T-cell (primary cell): ENCODE results near the gene FAM163B. TPM values are rescaled to one million over a fixed set of nuclear protein-coding genes. Genes with fewer than 3 reads are reported as not detected.
"Not testable (repeated sequence)": the region's sequence is repeated elsewhere in the genome, so short reads cannot be mapped to it uniquely, and the experiment has no call there.

ENCODE experiments used
- ATAC-seq, 4 experiments: fragments of 200-7000 bp in 3 of 4; fragments of 150-1000 bp in 1 of 4; cut with Tn5 transposase; replicated peaks in 1 of 4; 1 replicate in 3 of 4; 2 replicates in 1 of 4; pipeline ENCODE4 v1.10.0; 2021; ENCODE audit warnings: moderate library complexity in 3 of 4, mild to moderate bottlenecking in 2 of 4, moderate number of reproducible peaks in 1 of 4
- CTCF ChIA-PET, 2 donors: fragments of 300-600 bp; sonication (Branson Sonifier 250); formaldehyde crosslinking; loops; one replicate each; lab custom pipeline; 2022; ENCODE audit warnings: antibody characterized with exemption in 2 of 2; lab: Charles Lee
- POLR2A ChIA-PET, 2 donors: fragments of 300-600 bp; sonication (Branson Sonifier 250); formaldehyde crosslinking; loops; one replicate each; lab custom pipeline; 2022; ENCODE audit warnings: antibody characterized with exemption in 2 of 2; lab: Charles Lee
- DNase-seq, 35 experiments: peaks; one replicate each; pipeline versions ENCODE4 v3.0.0 to v3.0.0-alpha.2; 2013 to 2023
- H3K27ac ChIP-seq: one replicate; pipeline ENCODE4 v1.5.1; 2013; ENCODE audit warnings: low read length
- H3K27me3 ChIP-seq, 2 experiments: replicated peaks in 1 of 2; 1 replicate in 1 of 2; 2 replicates in 1 of 2; pipeline versions ENCODE4 v1.6.1 to v1.7.0; 2013; ENCODE audit warnings: low read length in 1 of 2, mixed read lengths in 1 of 2; ENCODE audit not compliant: control insufficient read depth in 2 of 2, insufficient read depth in 2 of 2; ENCODE audit errors: extremely low read depth in 1 of 2
- H3K36me3 ChIP-seq, 2 donors: 1 replicate in 1 of 2; 2 replicates in 1 of 2; pipeline versions ENCODE4 v1.6.1 to v1.7.0; 2013; ENCODE audit warnings: low read length in 1 of 2; ENCODE audit not compliant: control insufficient read depth in 2 of 2, insufficient read depth in 1 of 2; ENCODE audit errors: extremely low read depth in 1 of 2
- H3K4me1 ChIP-seq, 2 experiments: 1 replicate in 1 of 2; 2 replicates in 1 of 2; pipeline versions ENCODE4 v1.6.1 to v1.7.0; 2013; ENCODE audit warnings: low read length in 2 of 2, mixed read lengths in 1 of 2; ENCODE audit not compliant: insufficient read depth in 2 of 2, control insufficient read depth in 1 of 2; ENCODE audit errors: extremely low read depth in 1 of 2
- H3K4me3 ChIP-seq, 2 donors: 1 replicate in 1 of 2; 2 replicates in 1 of 2; pipeline versions ENCODE4 v1.5.1 to v1.7.0; 2013; ENCODE audit warnings: mild to moderate bottlenecking in 2 of 2, low read length in 1 of 2, moderate library complexity in 1 of 2; ENCODE audit not compliant: control insufficient read depth in 1 of 2; ENCODE audit errors: extremely low read depth in 1 of 2
- H3K9me3 ChIP-seq: 2 replicates; pipeline ENCODE4 v1.7.0; 2013
- H3K27ac Mint-ChIP-seq, 2 donors: one replicate each; pipeline ENCODE4 v1.8.0; 2020 to 2021; ENCODE audit warnings: mild to moderate bottlenecking in 2 of 2, mixed read lengths in 2 of 2
- H3K27me3 Mint-ChIP-seq, 2 donors: one replicate each; pipeline ENCODE4 v1.8.0; 2021 to 2022; ENCODE audit warnings: mixed read lengths in 2 of 2
- H3K36me3 Mint-ChIP-seq: one replicate; pipeline ENCODE4 v1.8.0; 2021; ENCODE audit warnings: mixed read lengths
- H3K4me1 Mint-ChIP-seq, 3 donors: one replicate each; pipeline ENCODE4 v1.8.0; 2020 to 2022; ENCODE audit warnings: mixed read lengths in 3 of 3, mild to moderate bottlenecking in 1 of 3
- H3K4me3 Mint-ChIP-seq, 3 donors: one replicate each; pipeline ENCODE4 v1.8.0; 2020 to 2022; ENCODE audit warnings: mild to moderate bottlenecking in 3 of 3, mixed read lengths in 3 of 3, moderate library complexity in 3 of 3
- H3K9me3 Mint-ChIP-seq, 3 donors: one replicate each; pipeline ENCODE4 v1.8.0; 2020 to 2022; ENCODE audit warnings: mixed read lengths in 3 of 3
- WGBS: methylation state at CpG from one replicate; pipeline ENCODE4 v1.1.5; 2013; ENCODE audit warnings: missing lambda C conversion rate; ENCODE audit not compliant: insufficient coverage; 5-methylcytosine and 5-hydroxymethylcytosine counted together
- total RNA-seq, 35 experiments: library from RNA in 6 of 35; stranded (reverse) in 6 of 35; fragments of 120-200 nt in 1 of 35; gene quantifications; one replicate each; pipeline versions ENCODE4 v1.2.1 to v1.2.4 and lab custom pipeline; 2013 to 2026

FAM163B gene
- total RNA-seq, 5 donors from 2014 or later (not counting 1 experiment from before 2014, with no cell fraction given) = not detected

DNA sequence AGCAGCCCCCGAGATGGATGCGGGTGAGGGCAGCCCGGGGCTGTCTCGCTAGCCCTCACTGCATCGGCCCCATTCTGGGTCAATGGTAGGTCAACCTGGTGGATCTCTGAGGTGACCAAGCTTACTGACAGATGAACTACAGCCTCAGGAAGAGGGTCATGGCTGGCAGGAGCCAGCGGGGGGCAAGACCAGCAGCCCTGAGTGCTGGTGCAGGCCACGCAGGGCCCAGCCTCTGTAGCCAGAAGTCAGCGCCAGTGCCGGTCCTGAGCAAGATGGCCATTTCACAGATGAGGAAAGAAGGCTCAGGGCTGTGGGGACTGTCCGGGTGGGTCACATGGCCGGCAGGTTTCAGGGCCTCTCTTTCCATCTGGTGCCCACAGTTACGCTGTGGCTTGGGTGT lies 21.9 kb upstream of the FAM163B start:
- Histone ChIP-seq H3K27me3 (peaks cover 0 to 31% of the 10 kb centered on the region in 2 experiments), H3K9me3 (no peaks in the 10 kb centered on the region), H3K27ac (no peak overlapping the region), H3K4me1 (no peaks in the 10 kb centered on the region), H3K36me3 (no peaks in the 10 kb centered on the region), H3K4me3 (no peak overlapping the region)
- Mint-ChIP-seq H3K9me3 (peaks cover 8 to 13% (median 9%) of the 10 kb centered on the region in 3 donors), H3K4me1 (peaks cover 0 to 3% (median 0%) of the 10 kb centered on the region in 3 donors), H3K27me3 (peaks cover 0 to 2% of the 10 kb centered on the region in 2 donors), H3K27ac (no peak overlapping the region), H3K36me3 (no peaks in the 10 kb centered on the region), H3K4me3 (no peak overlapping the region)
- ChIA-PET POLR2A (no interaction called here), CTCF (interaction anchor here in 1 of 2 donors (0.6 kb wide), 1 partner anchor 138 kb away, joined by 3 read pairs; no protein-coding TSS in a partner anchor)
- ATAC-seq = no peak
- DNase-seq = no peak
- 90% methylated on average over 9 of the region's 12 CpGs for WGBS

GRCh38 chr9:133629221-133630110 lies 20.3 kb upstream of the FAM163B start:
- no peak for ATAC-seq
- Histone ChIP-seq H3K4me3 (no peak overlapping the region), H3K27me3 (peaks cover 0 to 34% of the 10 kb centered on the region in 2 experiments), H3K9me3 (no peaks in the 10 kb centered on the region), H3K4me1 (no peaks in the 10 kb centered on the region), H3K36me3 (no peaks in the 10 kb centered on the region), H3K27ac (no peak overlapping the region)
- ChIA-PET CTCF (no interaction called here), POLR2A (no interaction called here)
- no peak overlapping the region for H3K27ac Mint-ChIP-seq
- H3K4me3 Mint-ChIP-seq = no peak overlapping the region
- WGBS = 78% methylated on average over 20 of the region's 23 CpGs
- H3K27me3 Mint-ChIP-seq = peaks cover 2 to 4% of the 10 kb centered on the region in 2 donors
- H3K36me3 Mint-ChIP-seq = no peaks in the 10 kb centered on the region
- peaks cover 10 to 20% (median 12%) of the 10 kb centered on the region in 3 donors for H3K9me3 Mint-ChIP-seq
- DNase-seq = no peak
- H3K4me1 Mint-ChIP-seq = peaks cover 0 to 3% (median 0%) of the 10 kb centered on the region in 3 donors

GRCh38 chr9:133628766-133629165 lies 19.6 kb upstream of the FAM163B start:
- WGBS = 87% methylated on average over 6 of the region's 8 CpGs
- no peak overlapping the region for H3K4me3 ChIP-seq
- ATAC-seq (no peak), DNase-seq (no peak)
- peaks cover 0 to 31% of the 10 kb centered on the region in 2 experiments for H3K27me3 ChIP-seq
- peaks cover 0 to 3% (median 0%) of the 10 kb centered on the region in 3 donors for H3K4me1 Mint-ChIP-seq
- peaks cover 10 to 20% (median 12%) of the 10 kb centered on the region in 3 donors for H3K9me3 Mint-ChIP-seq
- no peaks in the 10 kb centered on the region for H3K36me3 Mint-ChIP-seq
- CTCF ChIA-PET = no interaction called here
- no peaks in the 10 kb centered on the region for H3K4me1 ChIP-seq
- H3K27ac ChIP-seq = no peak overlapping the region
- POLR2A ChIA-PET = no interaction called here
- no peak overlapping the region for H3K4me3 Mint-ChIP-seq
- H3K9me3 ChIP-seq = no peaks in the 10 kb centered on the region
- no peak overlapping the region for H3K27ac Mint-ChIP-seq
- peaks cover 2 to 4% of the 10 kb centered on the region in 2 donors for H3K27me3 Mint-ChIP-seq
- H3K36me3 ChIP-seq = no peaks in the 10 kb centered on the region

- ChIA-PET CTCF (no interaction called here), POLR2A (no interaction called here)
- Mint-ChIP-seq H3K36me3 (no peaks in the 10 kb centered on the region), H3K27ac (no peak overlapping the region), H3K27me3 (peaks cover 2 to 4% of the 10 kb centered on the region in 2 donors), H3K4me1 (peaks cover 2 to 9% (median 8%) of the 10 kb centered on the region in 3 donors), H3K9me3 (peaks cover 10 to 20% (median 12%) of the 10 kb centered on the region in 3 donors), H3K4me3 (no peak overlapping the region)
- DNase-seq (no peak), ATAC-seq (no peak)
- H3K27me3 ChIP-seq = peaks cover 0 to 30% of the 10 kb centered on the region in 2 experiments
- no peak overlapping the region for H3K27ac ChIP-seq
- no peaks in the 10 kb centered on the region for H3K36me3 ChIP-seq
- no peak overlapping the region for H3K4me3 ChIP-seq
- WGBS = 50% methylated on average over 1 of the region's 3 CpGs
- H3K9me3 ChIP-seq = no peaks in the 10 kb centered on the region
- peaks cover 6 to 9% of the 10 kb centered on the region in 2 experiments for H3K4me1 ChIP-seq
Observed at GRCh38 chr9:133627341-133627740, 18.2 kb upstream of the FAM163B start.

GRCh38 chr9:133626008-133626407 lies 16.8 kb upstream of the FAM163B start:
- CTCF ChIA-PET, ATAC-seq, H3K9me3 ChIP-seq, H3K27ac ChIP-seq, H3K36me3 ChIP-seq, H3K27ac Mint-ChIP-seq, H3K36me3 Mint-ChIP-seq, H3K4me3 ChIP-seq, DNase-seq, POLR2A ChIA-PET, H3K27me3 Mint-ChIP-seq, H3K4me3 Mint-ChIP-seq: not testable (repeated sequence)
- peaks cover 14 to 22% (median 19%) of the 10 kb centered on the region in 3 donors for H3K4me1 Mint-ChIP-seq
- H3K27me3 ChIP-seq = peaks cover 0 to 23% of the 10 kb centered on the region in 2 experiments
- peaks cover 10 to 20% (median 12%) of the 10 kb centered on the region in 3 donors for H3K9me3 Mint-ChIP-seq
- H3K4me1 ChIP-seq = peaks cover 17% of the 10 kb centered on the region in 2 experiments

- Histone ChIP-seq H3K4me1 (peaks cover 36 to 37% of the 10 kb centered on the region in 2 experiments), H3K4me3 (no peak overlapping the region), H3K9me3 (no peaks in the 10 kb centered on the region), H3K27me3 (peaks cover 0 to 6% of the 10 kb centered on the region in 2 experiments), H3K36me3 (no peaks in the 10 kb centered on the region), H3K27ac (no peak overlapping the region)
- POLR2A ChIA-PET = no interaction called here
- 92% methylated on average over 2 of the region's 5 CpGs for WGBS
- CTCF ChIA-PET = no interaction called here
- Mint-ChIP-seq H3K4me3 (peak overlapping the region in 1 of 3 donors; percentile 30), H3K9me3 (peaks cover 10 to 20% (median 12%) of the 10 kb centered on the region in 3 donors), H3K4me1 (peaks cover 39 to 53% (median 43%) of the 10 kb centered on the region in 3 donors), H3K27me3 (peaks cover 1 to 4% of the 10 kb centered on the region in 2 donors), H3K27ac (no peak overlapping the region), H3K36me3 (no peaks in the 10 kb centered on the region)
- ATAC-seq (no peak), DNase-seq (no peak)
Observed at GRCh38 chr9:133622555-133622954, 13.4 kb upstream of the FAM163B start.
